ENCODE data around the gene ERC2.

DNA sequence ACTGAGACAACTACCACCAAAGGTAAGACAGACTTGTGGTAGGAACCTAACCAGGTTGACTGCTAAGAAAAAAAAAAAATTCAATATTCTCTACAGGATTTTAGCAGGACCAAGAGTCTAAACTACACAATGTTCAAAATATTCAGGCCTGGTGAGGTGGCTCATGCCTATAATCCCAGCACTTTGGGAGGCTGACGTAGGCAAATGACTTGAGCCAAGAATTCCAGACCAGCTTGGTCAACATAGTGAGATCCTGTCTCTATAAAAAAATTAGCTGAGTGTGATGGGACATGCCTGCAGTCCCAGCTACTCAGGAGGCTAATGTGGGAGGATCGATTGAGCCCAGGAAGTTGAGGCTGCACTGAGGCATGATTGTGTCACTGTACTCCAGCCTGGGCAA lies 639.6 kb downstream of the ERC2 start:
- TF ChIP-seq, protein P1, sequence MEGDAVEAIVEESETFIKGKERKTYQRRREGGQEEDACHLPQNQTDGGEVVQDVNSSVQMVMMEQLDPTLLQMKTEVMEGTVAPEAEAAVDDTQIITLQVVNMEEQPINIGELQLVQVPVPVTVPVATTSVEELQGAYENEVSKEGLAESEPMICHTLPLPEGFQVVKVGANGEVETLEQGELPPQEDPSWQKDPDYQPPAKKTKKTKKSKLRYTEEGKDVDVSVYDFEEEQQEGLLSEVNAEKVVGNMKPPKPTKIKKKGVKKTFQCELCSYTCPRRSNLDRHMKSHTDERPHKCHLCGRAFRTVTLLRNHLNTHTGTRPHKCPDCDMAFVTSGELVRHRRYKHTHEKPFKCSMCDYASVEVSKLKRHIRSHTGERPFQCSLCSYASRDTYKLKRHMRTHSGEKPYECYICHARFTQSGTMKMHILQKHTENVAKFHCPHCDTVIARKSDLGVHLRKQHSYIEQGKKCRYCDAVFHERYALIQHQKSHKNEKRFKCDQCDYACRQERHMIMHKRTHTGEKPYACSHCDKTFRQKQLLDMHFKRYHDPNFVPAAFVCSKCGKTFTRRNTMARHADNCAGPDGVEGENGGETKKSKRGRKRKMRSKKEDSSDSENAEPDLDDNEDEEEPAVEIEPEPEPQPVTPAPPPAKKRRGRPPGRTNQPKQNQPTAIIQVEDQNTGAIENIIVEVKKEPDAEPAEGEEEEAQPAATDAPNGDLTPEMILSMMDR (IDR thresholded peaks at IDR 0.05; ENCODE audit: insufficient read depth, low read depth, low read length): no peak
- TF ChIP-seq EZH2 (IDR thresholded peaks at IDR 0.05; ENCODE audit: insufficient read depth, low read length): no peak

All from astrocyte (in vitro differentiated cells and primary cell).